COLO668 (cell line): Measurements from ENCODE around the gene CHRM2.

Experiments
- DNase-seq: peaks from one replicate; lab custom pipeline; 2025; ENCODE audit not compliant: unreplicated experiment; lab: John Stamatoyannopoulos, UW

The CHRM2 gene

GRCh38 chr7:136956232-136956631 lies 87.8 kb downstream of the CHRM2 start:
- no peak for DNase-seq

- no peak for DNase-seq
These were observed 88.2 kb downstream of the CHRM2 start for GRCh38 chr7:136956671-136957070.

GRCh38 chr7:136957391-136957790 lies 88.9 kb downstream of the CHRM2 start:
- DNase-seq = no peak

GRCh38 chr7:136958016-136958415 lies 89.6 kb downstream of the CHRM2 start:
- DNase-seq = no peak

- DNase-seq = no peak
These were observed 95.9 kb downstream of the CHRM2 start for GRCh38 chr7:136964347-136964746.

GRCh38 chr7:136966825-136967224 lies 98.4 kb downstream of the CHRM2 start:
- no peak for DNase-seq

- DNase-seq = no peak
These were observed 101.3 kb downstream of the CHRM2 start for GRCh38 chr7:136969761-136970160.

GRCh38 chr7:136971776-136972175 lies 103.3 kb downstream of the CHRM2 start:
- no peak for DNase-seq

GRCh38 chr7:136976504-136977251 lies 108.2 kb downstream of the CHRM2 start:
- no peak for DNase-seq

- DNase-seq = no peak
These were observed 124.9 kb downstream of the CHRM2 start for GRCh38 chr7:136993377-136993776.

GRCh38 chr7:136997735-136998134 lies 129.3 kb downstream of the CHRM2 start:
- no peak for DNase-seq

- no peak for DNase-seq
These were observed 130.0 kb downstream of the CHRM2 start for GRCh38 chr7:136998495-136998894.

- no peak for DNase-seq
These were observed 132.2 kb downstream of the CHRM2 start for GRCh38 chr7:137000621-137001020.

- DNase-seq = no peak
These were observed 132.6 kb downstream of the CHRM2 start for GRCh38 chr7:137001041-137001440.

GRCh38 chr7:137001478-137001877 lies 133.0 kb downstream of the CHRM2 start:
- DNase-seq = no peak

GRCh38 chr7:137003086-137003485 lies 134.6 kb downstream of the CHRM2 start:
- no peak for DNase-seq

GRCh38 chr7:137003566-137003965 lies 135.1 kb downstream of the CHRM2 start:
- DNase-seq = no peak

GRCh38 chr7:137005873-137006272 lies 137.4 kb downstream of the CHRM2 start:
- DNase-seq = no peak

GRCh38 chr7:137006293-137006692 lies 137.8 kb downstream of the CHRM2 start:
- DNase-seq = no peak

- no peak for DNase-seq
These were observed 138.7 kb downstream of the CHRM2 start for GRCh38 chr7:137007001-137007694.

- no peak for DNase-seq
These were observed 141.0 kb downstream of the CHRM2 start for GRCh38 chr7:137009404-137009803.

GRCh38 chr7:137015015-137015414 lies 146.6 kb downstream of the CHRM2 start:
- DNase-seq = no peak

- no peak for DNase-seq
These were observed 148.8 kb downstream of the CHRM2 start for GRCh38 chr7:137017221-137017620.
